ENCODE results near the gene PHETA2. TPM values are rescaled to one million over a fixed set of nuclear protein-coding genes. Genes with fewer than 3 reads are reported as not detected.
"Not testable (repeated sequence)": the region's sequence is repeated elsewhere in the genome, so short reads cannot be mapped to it uniquely, and the experiment has no call there.

PHETA2 gene
- polyA plus RNA-seq, 6 donors from 2014 or later = 0.43 to 2.1 (median 0.67) TPM

DNA sequence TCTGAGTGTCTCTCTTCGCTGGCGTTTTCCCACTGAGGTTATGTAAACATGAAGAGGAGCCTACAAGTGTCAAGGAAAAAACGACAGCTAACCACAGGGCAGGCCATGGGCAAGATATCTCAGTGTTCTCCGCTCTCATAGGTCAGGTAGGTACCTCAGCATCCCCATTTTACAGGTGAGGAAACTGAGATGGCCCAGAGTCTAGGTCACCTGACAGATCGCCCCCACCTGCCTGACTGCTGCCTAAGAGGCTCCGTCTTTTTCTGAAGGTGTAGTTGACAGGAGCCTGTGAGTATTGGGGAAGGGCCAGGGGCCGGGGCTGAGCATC, 17.4 kb downstream of the PHETA2 start:
- peaks cover 16 to 34% (median 25%) of the 10 kb centered on the region in 3 donors for H3K4me1 Mint-ChIP-seq
- H3K4me3 Mint-ChIP-seq = peak overlapping the region; percentile 97 to 99 (median 99)
- DNase-seq (no peak), ATAC-seq (ENCODE audit: low read depth in 2 of 2) (no peak)
- H3K36me3 Mint-ChIP-seq = no peaks in the 10 kb centered on the region
- no peaks in the 10 kb centered on the region for H3K9me3 Mint-ChIP-seq
- peak overlapping the region; percentile 95 to 100 (median 98) for H3K27ac Mint-ChIP-seq
- H3K27me3 Mint-ChIP-seq = no peaks in the 10 kb centered on the region

DNA sequence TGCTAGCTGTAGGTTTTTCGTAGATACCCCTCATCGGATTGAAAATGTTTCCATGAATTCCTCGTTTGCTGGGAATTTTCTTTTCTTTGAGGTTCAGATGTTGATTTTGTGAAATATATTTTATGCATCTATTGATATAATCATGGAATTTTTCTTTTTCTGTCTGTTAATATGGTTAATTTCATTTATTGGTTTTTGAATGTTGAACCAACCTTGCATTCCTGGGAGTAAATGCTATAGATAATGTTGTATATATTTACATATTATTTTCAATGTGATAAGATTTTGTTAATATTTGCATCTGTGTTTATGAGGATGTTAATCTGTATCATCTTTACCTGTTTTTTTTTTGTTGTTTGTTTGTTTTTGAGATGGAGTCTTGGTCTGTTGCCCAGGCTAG, 27.2 kb downstream of the PHETA2 start:
- Mint-ChIP-seq H3K27me3 (no peaks in the 10 kb centered on the region), H3K9me3 (peaks cover 4 to 45% (median 39%) of the 10 kb centered on the region in 7 donors)
- no peak for ATAC-seq (ENCODE audit: low read depth in 2 of 2)

GRCh38 chr22:42104332-42104860, 30.3 kb downstream of the PHETA2 start:
- peaks cover 17 to 28% of the 10 kb centered on the region in 2 donors for H3K36me3 Mint-ChIP-seq
- peaks cover 4 to 43% (median 36%) of the 10 kb centered on the region in 7 donors for H3K9me3 Mint-ChIP-seq
- H3K4me3 Mint-ChIP-seq; ATAC-seq (ENCODE audit: low read depth in 2 of 2); H3K27ac Mint-ChIP-seq; DNase-seq; H3K27me3 Mint-ChIP-seq; H3K4me1 Mint-ChIP-seq: not testable (repeated sequence)

More for the DNA sequence above, 27.2 kb downstream of the PHETA2 start:
- no peak overlapping the region for H3K4me3 Mint-ChIP-seq
- H3K36me3 Mint-ChIP-seq = peaks cover 4 to 21% of the 10 kb centered on the region in 2 donors
- no peaks in the 10 kb centered on the region for H3K4me1 Mint-ChIP-seq
- peak overlapping the region in 1 of 6 donors; percentile 14 for H3K27ac Mint-ChIP-seq
- no peak for DNase-seq

- Mint-ChIP-seq H3K4me3 (no peak overlapping the region), H3K36me3 (peaks cover 12 to 24% of the 10 kb centered on the region in 2 donors), H3K27ac (no peak overlapping the region), H3K27me3 (no peaks in the 10 kb centered on the region), H3K9me3 (peaks cover 2 to 14% (median 9%) of the 10 kb centered on the region in 7 donors), H3K4me1 (no peaks in the 10 kb centered on the region)
- ATAC-seq (ENCODE audit: low read depth in 2 of 2) (no peak), DNase-seq (no peak)
Observed at GRCh38 chr22:42108848-42109247, 34.8 kb downstream of the PHETA2 start.

DNA sequence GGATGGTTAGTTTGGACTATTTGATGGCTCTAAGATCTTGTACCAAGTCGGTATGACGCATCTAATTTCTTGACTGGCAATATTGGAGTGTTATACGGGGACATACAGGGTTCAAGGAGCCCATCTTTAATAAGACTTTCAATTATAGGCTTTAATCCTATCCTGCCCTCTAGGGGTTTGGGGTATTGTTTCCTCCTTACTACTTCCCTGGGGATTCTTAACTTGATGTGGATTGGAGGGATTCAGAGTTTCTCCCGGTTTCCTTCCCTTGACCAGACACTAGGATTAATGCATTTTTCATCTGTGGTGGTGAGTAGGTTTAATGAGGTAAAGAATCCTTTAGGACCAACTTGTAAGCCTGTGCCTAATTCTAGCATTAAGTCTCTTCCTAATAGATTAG, 37.8 kb downstream of the PHETA2 start:
- H3K4me3 Mint-ChIP-seq = no peak overlapping the region
- H3K4me1 Mint-ChIP-seq = no peaks in the 10 kb centered on the region
- no peak for ATAC-seq (ENCODE audit: low read depth in 2 of 2)
- H3K27ac Mint-ChIP-seq = no peak overlapping the region
- no peak for DNase-seq
- H3K27me3 Mint-ChIP-seq = no peaks in the 10 kb centered on the region
- H3K36me3 Mint-ChIP-seq = peaks cover 17 to 22% of the 10 kb centered on the region in 2 donors
- peaks cover 3 to 26% (median 18%) of the 10 kb centered on the region in 7 donors for H3K9me3 Mint-ChIP-seq

GRCh38 chr22:42112793-42113192, 38.7 kb downstream of the PHETA2 start:
- H3K27me3 Mint-ChIP-seq; H3K27ac Mint-ChIP-seq; H3K4me1 Mint-ChIP-seq; H3K4me3 Mint-ChIP-seq; ATAC-seq (ENCODE audit: low read depth in 2 of 2); DNase-seq: not testable (repeated sequence)
- peaks cover 3 to 27% (median 18%) of the 10 kb centered on the region in 7 donors for H3K9me3 Mint-ChIP-seq
- H3K36me3 Mint-ChIP-seq = peaks cover 16% of the 10 kb centered on the region in 2 donors

- DNase-seq (no peak), ATAC-seq (ENCODE audit: low read depth in 2 of 2) (no peak)
- peaks cover 5 to 16% of the 10 kb centered on the region in 2 donors for H3K36me3 Mint-ChIP-seq
- peaks cover 6 to 8% (median 7%) of the 10 kb centered on the region in 3 donors for H3K4me1 Mint-ChIP-seq
- H3K9me3 Mint-ChIP-seq = peaks cover 3 to 27% (median 18%) of the 10 kb centered on the region in 7 donors
- no peaks in the 10 kb centered on the region for H3K27me3 Mint-ChIP-seq
- no peak overlapping the region for H3K27ac Mint-ChIP-seq
- H3K4me3 Mint-ChIP-seq = no peak overlapping the region
Observed at GRCh38 chr22:42114721-42115120, 40.7 kb downstream of the PHETA2 start.

DNA sequence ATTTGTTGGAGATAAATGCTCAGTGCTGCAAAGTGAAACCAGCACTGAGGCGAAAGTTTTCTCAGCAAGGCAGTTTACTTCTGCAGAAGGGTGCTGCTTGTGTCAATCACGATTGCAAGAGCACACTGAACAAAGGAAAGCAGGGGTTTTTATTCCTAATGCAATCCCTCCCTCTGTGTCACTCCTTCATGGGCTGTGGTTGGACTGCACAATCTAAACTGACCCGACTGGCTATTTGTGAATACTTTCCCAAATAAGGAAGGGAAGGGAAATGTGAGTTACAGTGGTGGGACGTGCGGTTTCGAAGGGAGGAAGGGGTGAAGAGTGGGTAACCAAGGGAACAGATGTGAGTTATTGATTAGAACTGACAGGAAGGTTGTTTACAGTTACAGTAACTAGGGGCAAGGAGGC, 41.4 kb downstream of the PHETA2 start:
- H3K36me3 Mint-ChIP-seq = peaks cover 5 to 16% of the 10 kb centered on the region in 2 donors
- not testable (repeated sequence) for ATAC-seq (ENCODE audit: low read depth in 2 of 2); DNase-seq; H3K4me3 Mint-ChIP-seq; H3K27me3 Mint-ChIP-seq
- H3K4me1 Mint-ChIP-seq = peaks cover 13 to 15% (median 14%) of the 10 kb centered on the region in 3 donors
- H3K27ac Mint-ChIP-seq = peak overlapping the region in 1 of 6 donors; percentile 76
- H3K9me3 Mint-ChIP-seq = peaks cover 3 to 27% (median 18%) of the 10 kb centered on the region in 7 donors

DNA sequence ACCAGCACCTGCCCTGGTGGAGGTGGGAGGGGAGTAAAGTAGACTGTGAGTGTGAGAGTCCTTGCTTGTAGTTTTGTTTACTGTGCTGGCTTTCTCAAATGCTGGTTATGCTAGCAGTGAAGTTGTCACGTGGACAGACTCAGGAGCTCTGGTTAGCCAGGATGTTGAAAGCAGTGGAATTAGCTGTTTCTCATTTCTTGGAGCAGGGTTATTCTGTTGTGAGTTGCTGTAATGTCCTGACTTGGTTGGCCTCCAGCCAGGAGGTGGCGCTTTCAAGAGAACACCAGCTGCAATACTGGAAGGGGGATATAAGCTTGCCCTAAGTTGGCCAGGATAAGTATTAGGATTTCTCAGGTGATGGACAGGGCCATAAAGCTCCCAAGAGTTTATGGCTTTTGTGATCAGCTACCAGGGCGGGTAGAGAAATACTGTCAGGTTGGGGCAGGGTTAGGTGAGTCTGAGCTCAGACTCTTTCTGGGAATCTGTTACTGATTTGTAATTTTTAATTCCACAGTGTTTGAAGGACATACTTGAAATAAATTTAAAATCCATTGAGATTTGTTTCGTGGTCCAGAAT, 42.9 kb downstream of the PHETA2 start:
- Mint-ChIP-seq H3K4me3 (no peak overlapping the region), H3K27me3 (no peaks in the 10 kb centered on the region), H3K27ac (no peak overlapping the region), H3K4me1 (peaks cover 18 to 26% (median 24%) of the 10 kb centered on the region in 3 donors), H3K9me3 (peaks cover 3 to 27% (median 18%) of the 10 kb centered on the region in 7 donors), H3K36me3 (peaks cover 5 to 16% of the 10 kb centered on the region in 2 donors)
- DNase-seq = no peak
- ATAC-seq (ENCODE audit: low read depth in 2 of 2) = no peak

- not testable (repeated sequence) for H3K27me3 Mint-ChIP-seq, H3K36me3 Mint-ChIP-seq
- H3K27ac Mint-ChIP-seq = peak overlapping the region in 4 of 6 donors; percentile 8 to 95 (median 53)
- H3K9me3 Mint-ChIP-seq = peaks cover 0 to 14% (median 8%) of the 10 kb centered on the region in 7 donors
- peak overlapping the region; percentile 17 to 91 (median 77) for H3K4me3 Mint-ChIP-seq
- peak in 1 of 2 donors; percentile 72 for ATAC-seq (ENCODE audit: low read depth in 2 of 2)
- DNase-seq = peak; percentile 10
- H3K4me1 Mint-ChIP-seq = peaks cover 21 to 27% (median 27%) of the 10 kb centered on the region in 3 donors
Observed at GRCh38 chr22:42120231-42121021, 46.4 kb downstream of the PHETA2 start.

GRCh38 chr22:42123529-42123928, 49.5 kb downstream of the PHETA2 start:
- ATAC-seq (ENCODE audit: low read depth in 2 of 2); H3K36me3 Mint-ChIP-seq; DNase-seq; H3K27ac Mint-ChIP-seq; H3K27me3 Mint-ChIP-seq; H3K4me3 Mint-ChIP-seq; H3K9me3 Mint-ChIP-seq: not testable (repeated sequence)
- peaks cover 21 to 34% (median 27%) of the 10 kb centered on the region in 3 donors for H3K4me1 Mint-ChIP-seq

DNA sequence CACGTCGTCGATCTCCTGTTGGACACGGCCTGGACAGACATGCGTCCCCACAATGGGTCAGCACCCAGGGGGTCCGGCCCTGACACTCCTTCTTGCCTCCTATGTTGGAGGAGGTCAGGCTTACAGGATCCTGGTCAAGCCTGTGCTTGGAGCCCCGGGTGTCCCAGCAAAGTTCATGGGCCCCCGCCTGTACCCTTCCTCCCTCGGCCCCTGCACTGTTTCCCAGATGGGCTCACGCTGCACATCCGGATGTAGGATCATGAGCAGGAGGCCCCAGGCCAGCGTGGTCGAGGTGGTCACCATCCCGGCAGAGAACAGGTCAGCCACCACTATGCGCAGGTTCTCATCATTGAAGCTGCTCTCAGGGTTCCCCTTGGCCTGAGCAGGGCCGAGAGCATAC, 53.6 kb downstream of the PHETA2 start:
- ATAC-seq (ENCODE audit: low read depth in 2 of 2) (no peak), DNase-seq (no peak)
- H3K4me3 Mint-ChIP-seq = no peak overlapping the region
- H3K36me3 Mint-ChIP-seq = no peaks in the 10 kb centered on the region
- H3K9me3 Mint-ChIP-seq = no peaks in the 10 kb centered on the region
- H3K27ac Mint-ChIP-seq = peak overlapping the region in 1 of 6 donors; percentile 25
- no peaks in the 10 kb centered on the region for H3K27me3 Mint-ChIP-seq
- H3K4me1 Mint-ChIP-seq = peaks cover 0 to 7% (median 0%) of the 10 kb centered on the region in 3 donors

GRCh38 chr22:42128007-42128406, 54.0 kb downstream of the PHETA2 start:
- ATAC-seq (ENCODE audit: low read depth in 2 of 2); H3K36me3 Mint-ChIP-seq; H3K27me3 Mint-ChIP-seq; H3K4me1 Mint-ChIP-seq; H3K9me3 Mint-ChIP-seq; H3K4me3 Mint-ChIP-seq; DNase-seq: not testable (repeated sequence)
- H3K27ac Mint-ChIP-seq = peak overlapping the region in 1 of 6 donors; percentile 20
